ENCODE results near the gene TMEM63C.
"Not testable (repeated sequence)": the region's sequence is repeated elsewhere in the genome, so short reads cannot be mapped to it uniquely, and the experiment has no call there.

Gene TMEM63C

DNA sequence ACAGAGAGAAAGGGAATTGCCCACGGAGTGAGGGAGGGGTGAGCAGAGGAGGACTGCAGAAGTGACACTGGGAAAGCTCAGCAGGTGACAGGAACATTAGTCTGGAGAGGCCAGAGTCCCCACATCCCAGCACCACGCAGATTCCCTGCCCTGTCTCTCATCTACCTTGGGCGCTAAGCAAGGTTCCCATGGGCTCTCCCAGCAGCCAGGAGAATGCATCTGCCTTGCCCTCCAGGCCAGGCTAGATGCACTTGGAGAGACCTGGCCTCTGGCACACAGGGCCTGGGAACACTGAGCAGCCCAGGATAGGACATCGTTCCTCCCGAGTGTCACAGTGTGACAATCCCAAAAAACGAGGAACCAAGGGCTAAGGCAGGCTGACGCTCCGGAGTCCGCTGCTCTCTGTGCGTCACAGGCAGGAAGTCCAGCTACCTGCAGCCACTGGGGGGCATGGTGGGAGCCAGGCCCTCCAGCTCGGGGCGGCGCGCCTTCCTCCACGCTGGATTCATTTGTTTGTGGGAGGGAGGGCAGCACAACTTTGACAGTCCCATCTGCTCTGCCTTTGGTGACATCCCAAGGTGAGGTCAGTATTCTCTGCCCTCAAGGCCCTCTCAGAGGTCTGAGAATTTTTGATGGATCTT lies 94.8 kb downstream of the TMEM63C start:
- DNase-seq (ENCODE audit: low read depth) = no peak

DNA sequence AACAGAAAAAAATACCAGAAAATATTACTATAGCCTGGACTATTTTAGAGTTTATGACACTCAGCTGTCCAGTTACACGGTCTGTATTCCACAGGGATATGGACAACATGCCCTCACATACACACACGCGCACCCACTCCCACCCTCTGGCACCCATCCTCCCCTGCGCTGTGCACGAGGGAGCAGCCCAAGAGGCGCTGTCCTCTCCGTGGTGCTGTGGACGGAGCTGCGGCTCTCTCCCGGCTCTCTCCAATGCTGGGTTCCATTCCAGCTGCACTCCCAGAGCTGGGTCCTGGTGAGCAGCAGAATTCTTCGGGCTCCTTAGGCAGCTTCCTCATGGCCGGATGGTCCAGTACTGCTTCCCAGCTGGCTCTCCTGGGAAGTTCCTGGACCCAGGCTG lies 95.4 kb downstream of the TMEM63C start:
- no peak for DNase-seq (ENCODE audit: low read depth)

DNA sequence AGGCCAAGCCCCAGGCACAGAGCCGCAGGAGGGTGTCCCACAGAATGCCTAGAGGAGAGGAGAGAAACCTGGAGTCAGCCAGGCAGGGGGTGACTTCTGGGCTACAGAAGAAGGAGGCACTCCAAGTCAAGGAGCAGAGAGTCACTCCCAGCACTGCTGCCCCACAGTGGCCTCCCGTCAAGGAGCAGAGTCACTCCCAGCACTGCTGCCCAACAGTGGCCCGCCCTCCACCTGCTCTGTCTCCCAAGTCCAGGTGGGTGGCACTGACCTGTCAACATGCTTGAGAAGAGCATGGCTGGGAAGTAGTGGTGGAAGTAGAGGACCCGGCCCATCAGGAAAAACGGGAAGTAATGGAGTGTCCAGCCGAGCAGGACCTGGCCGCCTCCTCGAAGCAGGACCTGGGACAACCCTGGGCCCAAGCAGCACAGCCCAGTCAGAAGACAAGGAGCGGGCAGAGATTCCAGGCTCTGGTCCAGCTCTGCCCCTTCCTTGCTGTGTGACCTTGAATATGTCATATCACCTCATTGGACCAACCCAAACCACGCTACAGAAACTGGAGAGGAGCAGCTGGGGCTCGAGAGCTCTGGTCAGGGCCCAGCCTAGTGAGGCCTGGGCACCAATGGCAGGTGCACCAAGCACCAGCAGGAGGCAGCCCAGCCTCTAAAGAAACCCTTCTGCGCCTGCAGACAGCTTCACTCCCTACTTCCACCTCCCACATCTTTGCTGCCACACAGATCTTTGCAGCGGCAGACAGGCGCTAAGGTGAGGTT lies 97.0 kb downstream of the TMEM63C start:
- no peak for DNase-seq (ENCODE audit: low read depth)

DNA sequence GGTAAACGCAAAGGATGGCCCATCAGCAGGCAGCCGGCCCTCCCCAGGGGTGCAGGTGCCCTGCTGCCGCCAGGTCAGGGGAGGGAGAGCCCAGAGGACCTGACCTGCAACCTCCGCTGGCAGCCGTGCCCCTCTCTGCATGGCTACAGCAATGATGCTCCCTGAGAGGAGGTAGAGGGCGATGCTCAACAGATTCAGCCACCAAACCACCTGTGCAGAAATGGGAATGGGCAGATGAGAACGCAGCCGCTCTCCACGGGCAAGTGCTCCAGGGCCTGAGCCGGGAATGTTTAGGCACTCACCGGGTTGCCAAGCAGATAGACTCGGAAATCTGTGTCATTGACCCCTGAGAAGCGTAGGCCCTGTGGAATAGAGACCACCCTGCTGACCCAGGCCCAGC lies 98.1 kb downstream of the TMEM63C start:
- DNase-seq (ENCODE audit: low read depth) = no peak

DNA sequence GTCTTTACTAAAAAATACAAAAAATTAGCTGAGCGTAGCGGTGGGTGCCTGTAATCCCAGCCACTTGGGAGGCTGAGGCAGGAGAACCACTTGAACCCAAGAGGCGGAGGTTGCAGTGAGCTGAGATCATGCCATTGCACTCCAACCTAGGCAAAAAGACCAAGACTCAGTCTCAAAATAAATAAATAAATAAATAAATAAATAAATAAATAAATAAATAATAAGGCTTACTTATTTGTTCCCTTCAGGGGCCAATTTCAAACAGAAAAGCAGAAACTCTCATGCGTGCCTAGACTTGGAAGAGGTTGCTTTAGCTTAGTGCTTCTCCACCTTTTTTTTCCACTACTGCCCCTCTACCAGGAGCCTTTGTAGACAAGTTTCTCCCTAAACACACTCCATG lies 99.3 kb downstream of the TMEM63C start:
- DNase-seq (ENCODE audit: low read depth) = not testable (repeated sequence)

DNA sequence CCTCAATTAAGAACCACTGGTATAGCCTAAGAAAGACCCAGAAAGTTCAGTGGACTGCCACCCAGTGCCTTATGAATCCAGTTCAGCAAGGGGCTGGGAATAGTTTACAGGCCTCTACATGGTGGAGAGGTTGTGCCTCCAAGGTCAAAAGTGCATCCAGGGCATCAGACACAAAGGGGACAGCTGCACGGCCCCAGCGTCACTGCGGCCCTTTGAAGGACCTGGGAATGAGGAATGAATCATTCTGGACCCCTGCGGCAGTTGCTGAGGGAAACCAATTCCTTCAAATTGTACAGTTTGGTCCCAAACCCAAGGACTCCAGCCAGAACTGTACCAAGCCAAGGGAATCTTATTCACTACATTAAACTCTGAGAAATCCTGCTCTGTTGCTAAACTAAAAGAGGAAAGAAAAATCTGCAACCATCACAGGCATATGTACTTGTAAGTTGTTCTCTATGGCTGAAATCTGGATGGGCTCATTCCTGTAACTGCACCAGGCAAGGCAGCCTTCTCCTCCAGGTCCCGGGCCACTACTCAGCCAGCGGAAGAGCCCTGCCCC lies 100.3 kb downstream of the TMEM63C start:
- no peak for DNase-seq (ENCODE audit: low read depth)

DNA sequence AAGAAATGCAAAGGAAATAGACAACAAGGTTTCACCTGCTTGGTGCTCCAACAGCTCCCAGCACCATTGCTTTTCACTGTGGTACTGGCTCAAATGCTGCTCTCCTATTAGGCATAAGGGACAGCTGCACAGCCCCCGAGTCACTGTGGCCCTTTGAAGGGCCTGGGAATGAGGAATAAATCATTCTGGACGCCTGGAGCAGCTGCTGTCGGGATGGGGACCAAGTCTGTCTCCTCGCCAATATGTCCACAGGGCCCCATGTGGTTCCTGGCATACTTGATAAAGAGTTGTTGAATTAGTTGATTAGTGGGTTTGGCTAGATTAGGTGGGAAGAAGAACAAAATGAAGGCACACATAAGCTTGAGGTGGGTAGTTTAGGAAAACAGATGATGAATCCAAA lies 102.5 kb downstream of the TMEM63C start:
- no peak for DNase-seq (ENCODE audit: low read depth)

DNA sequence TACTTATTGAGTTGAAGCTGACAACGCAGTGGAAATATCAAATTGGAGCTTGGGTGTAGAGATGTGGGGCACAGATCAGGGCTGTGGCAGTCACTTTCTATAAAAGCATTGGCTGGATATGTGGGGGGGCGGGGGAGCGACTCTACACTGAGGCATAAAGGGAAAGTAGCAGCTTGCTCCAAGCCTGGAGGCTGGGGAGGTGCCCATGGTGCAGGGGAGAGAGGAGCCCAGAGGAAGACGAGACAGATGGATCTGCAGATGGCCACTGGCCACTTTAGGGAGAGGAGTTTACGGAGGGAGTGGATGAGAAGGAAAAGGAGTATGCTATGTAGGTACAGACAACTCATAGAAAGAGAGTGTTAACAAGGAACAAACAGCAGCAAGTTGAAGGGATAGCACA lies 102.9 kb downstream of the TMEM63C start:
- DNase-seq (ENCODE audit: low read depth) = no peak

DNA sequence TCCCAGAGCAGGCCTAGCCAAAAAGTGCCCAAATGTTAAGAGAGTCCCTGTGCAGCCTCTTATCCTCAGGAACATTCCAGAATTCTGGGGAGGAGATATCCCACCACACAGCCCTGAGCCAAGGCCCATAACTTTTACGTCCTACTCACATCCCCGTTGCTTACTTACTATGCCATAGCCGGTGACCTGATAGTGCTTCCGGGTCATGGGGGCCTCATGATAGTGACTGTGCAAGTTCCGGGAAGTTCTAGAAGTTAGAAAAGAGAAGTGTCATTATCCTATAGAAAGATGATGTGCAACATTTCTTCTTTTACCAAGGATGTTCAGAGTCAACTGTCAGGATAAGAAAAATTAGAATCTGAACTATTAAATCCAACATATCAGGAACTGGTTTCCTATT lies 105.0 kb downstream of the TMEM63C start:
- DNase-seq (ENCODE audit: low read depth) = no peak

DNA sequence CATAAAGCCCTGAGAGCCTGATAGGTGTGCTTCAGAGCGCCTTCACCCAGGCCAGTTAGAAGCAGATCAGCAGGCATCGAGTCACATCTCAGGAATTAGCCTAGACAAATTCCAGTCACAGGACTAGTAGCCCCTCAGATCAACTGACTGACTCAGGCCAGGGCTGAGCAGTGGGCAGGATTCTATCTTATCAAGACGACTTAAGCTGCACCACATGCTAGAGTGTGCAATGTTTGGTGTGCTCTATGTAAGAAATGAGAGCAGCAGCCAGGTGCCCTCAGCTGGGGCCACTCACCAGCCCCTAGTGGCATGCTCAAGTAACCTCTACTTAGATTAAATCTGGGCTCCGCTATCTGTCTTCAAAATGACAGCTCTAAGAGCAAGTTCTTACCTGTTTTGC lies 109.1 kb downstream of the TMEM63C start:
- no peak for DNase-seq (ENCODE audit: low read depth)

DNA sequence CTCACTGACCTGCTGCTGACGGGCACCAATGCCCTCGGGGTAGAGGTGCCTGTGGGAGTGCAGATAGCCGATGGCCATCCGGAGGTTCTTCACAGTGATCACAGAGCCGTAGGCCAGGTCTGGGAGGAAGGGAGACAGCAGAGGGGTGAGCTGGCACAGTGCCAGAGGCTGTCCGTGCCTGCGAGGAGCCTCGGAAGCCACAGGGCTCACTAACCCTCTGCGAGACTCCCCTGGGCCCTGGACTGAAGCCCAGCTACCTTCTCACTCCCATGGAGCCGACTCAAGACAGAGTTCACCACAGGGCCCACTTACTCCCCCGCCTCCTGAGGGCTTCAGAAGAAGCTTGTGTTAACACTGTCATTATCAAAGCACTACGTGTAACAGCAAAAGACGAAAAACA lies 114.6 kb downstream of the TMEM63C start:
- DNase-seq (ENCODE audit: low read depth) = no peak

DNA sequence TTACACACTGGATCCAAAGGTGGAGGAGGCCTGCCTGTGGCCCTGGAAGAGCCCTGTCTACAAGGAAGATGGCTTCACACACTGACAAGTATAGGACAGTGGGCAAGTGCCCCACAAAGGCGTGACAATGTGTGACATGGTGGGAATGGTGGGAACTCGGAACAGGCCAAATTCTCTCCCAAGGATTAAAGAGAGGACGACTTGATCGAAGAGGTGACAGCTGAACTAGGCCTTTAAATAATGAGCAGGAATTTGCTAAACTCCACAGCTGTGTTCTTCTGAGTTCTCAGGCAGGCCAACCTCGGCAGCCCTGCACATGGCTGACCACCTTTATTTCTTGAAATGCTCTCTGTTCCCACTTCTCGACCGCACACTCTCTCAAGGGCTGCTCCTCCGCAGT lies 115.3 kb downstream of the TMEM63C start:
- no peak for DNase-seq (ENCODE audit: low read depth)

DNA sequence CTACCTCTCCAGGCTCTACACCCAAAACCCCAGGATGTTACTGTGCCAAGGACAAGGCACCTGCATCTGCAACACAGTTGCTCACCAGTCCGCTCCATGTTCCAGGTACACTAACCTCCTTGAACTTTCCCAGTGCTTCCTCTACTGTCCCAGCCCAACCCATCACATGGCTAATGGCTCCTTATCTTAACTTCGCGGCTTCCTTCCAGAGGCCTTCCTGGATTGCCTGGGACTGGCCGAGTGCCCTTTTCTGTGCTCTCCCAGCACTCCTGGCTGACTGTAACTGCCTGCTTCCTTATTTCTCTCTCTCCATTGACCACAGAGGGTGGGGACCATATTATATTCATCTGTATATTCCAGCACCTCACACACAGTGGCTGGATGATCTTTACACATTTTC lies 118.2 kb downstream of the TMEM63C start:
- DNase-seq (ENCODE audit: low read depth) = no peak

DNA sequence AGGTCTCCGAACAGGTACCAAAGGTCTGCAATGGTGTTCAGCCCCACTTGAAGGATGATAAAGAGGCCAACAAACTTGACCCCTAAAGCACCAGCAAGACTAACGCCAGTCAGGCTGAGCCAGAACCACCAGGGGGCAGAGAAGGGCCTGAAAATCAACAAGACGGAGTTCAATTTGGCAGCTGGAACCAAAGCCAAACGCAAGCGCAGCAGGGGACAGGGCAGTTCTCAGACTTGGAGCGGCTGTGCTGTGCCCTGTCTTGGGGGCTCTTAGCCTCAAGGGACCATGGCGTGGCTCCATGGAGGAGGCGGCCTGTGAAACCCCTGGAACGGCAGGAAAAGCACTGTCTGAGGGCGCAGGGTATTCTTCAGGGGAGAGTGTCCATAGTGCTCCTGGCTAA lies 119.5 kb downstream of the TMEM63C start:
- DNase-seq (ENCODE audit: low read depth) = peak; percentile 47

DNA sequence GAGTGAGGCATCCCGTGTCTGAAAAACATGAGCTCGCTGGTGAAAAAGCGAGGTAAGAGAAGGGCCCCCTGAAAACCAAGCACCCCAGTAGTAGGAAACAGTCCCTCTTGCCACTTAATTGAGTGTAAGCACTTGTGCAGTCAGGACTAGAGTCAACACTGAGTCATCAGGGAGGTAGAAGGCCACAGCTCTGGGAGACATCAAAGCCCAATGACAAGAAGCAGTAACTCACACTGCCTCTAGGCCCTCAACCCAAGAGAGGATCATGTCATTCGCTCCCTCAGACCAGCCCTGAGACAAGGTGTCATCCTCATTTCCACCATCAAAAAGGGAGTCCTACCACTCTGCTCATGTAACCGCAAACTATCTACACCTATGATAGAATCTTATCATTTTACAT lies 121.3 kb downstream of the TMEM63C start:
- peak; percentile 52 for DNase-seq (ENCODE audit: low read depth)

DNA sequence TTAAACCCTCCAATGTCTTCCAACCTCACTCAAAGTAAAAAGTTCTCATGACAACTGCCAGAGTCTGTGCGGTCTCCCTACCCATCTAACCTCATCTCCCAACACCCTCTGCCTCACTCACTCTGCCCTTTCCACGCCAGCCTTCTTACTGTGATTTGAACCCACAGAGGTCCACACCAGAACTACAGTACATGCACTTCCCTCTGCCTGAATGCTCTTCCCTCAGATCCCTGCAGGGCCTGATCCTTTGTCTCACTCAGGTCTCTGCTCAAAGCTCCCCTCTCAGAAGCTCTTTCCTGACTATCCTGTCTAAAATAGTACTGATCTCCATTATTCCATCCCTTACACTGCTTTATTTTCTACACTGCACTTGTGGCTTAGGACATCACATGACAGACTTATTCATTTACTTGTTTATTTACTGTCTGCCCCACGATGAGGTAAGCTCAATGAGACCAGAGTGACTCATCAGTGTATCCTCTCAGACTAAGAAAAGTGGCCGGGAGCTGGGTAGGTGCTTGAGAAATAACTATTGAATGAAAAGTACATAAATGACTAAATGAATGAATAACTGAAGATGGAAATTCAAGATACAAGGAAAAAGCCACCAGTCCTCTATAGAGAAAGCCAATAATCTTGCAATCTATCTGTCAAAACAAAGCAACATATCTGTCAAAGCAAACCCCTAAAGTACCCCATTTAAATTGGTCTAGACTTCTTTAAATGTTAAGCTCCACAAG lies 122.0 kb downstream of the TMEM63C start:
- no peak for DNase-seq (ENCODE audit: low read depth)

DNA sequence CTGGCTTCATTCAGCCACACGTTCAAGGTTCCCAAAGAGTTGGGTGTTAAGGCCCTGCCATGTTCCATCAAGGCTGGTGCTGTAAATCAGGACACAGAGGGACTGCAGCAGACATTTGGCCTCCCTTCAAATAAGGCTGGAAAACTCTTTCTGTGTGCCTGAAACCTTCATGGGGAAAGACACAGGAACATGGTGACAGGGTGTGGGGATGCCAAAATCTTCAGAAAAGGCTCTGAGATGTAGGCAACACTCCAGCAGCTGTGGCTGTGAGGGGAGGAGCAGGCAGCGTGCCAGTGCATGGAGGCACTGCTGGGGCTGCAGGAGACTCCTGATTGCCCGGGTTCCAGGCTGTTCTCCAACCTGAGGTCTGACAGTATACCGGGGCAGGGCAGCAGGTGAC lies 124.1 kb downstream of the TMEM63C start:
- DNase-seq (ENCODE audit: low read depth) = no peak

DNA sequence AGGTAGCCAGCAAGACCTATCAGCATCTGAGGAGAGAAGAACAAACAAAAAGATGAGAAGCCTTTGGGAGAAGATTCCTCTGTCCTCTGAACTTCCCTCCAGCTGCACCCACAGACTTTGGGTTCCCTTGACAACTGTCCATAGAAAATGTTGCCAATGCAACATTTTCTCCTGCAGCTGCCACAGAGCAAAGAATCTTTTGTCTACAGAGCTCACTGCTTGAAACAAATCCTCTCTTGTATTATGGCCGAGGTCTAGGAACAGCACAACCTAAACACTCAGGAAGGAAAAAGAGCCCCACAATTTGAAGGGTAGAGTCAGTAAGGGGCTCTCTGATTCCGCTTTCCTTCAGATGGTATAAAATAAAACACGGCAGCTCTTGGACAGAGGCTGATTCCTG lies 124.8 kb downstream of the TMEM63C start:
- DNase-seq (ENCODE audit: low read depth) = no peak

DNA sequence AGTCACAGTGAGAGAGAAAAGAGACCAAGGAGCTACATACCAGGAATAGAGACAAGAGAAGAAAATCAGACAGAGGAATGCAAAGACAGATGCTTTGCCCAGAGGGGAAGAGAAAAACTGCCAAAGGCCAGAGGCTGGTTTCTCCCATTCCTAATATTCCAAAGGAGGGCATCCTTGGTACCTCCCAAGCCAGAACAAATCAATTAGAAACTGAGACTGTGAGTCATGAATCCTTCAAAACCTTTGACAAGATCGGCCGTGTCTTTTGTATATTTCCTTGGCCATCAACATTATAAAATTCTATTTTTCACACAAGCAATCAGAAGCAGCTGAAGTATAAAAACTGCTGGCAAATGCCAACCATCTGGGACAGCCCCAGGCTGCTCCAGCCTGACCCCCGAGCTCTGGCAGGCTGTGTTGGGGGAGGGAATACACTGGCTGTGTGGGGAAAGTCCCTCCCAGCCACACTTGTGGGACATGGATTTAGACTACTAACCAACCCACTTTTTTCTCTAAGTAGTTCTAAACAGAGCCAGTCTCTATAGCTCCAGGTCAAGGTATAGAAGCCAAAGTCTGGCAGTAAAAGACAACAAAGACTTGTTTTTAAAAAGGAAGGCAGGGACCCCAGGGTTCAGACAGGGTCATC lies 125.4 kb downstream of the TMEM63C start:
- no peak for DNase-seq (ENCODE audit: low read depth)
